ENCODE measurements around the gene MPV17L.
"Not testable (repeated sequence)": the region's sequence is repeated elsewhere in the genome, so short reads cannot be mapped to it uniquely, and the experiment has no call there.

DNA sequence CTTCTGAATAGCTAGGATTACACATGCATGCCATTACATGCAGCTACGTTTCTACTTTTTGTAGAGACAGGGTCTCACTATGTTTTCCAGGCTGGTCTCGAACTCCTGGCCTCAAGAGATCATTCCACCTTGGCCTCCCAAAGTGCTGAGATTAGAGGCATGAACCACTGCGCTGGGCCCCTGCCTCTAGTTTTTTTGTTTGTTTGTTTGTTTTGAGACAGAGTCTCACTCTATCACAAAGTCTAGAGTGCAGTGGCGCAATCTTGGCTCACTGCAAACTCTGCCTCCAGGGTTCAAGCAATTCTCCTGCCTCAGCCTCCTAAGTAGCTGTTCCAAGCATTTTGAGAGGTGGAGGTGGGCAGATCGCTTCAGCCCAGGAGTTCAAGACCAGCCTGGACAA, 26.1 kb downstream of the MPV17L start:
- TF ChIP-seq EZH2 (IDR thresholded peaks at IDR 0.05; ENCODE audit: insufficient read depth, poor library complexity, severe bottlenecking); EZH2phosphoT487 (IDR thresholded peaks at IDR 0.05; ENCODE audit: insufficient read depth, low read depth): not testable (repeated sequence)

Data from GM23248 (cell line).